Activated T-cell treated with anti-CD3 and anti-CD28 coated beads, Interleukin-2, amount 50 U/mL, for 4 hours (primary cell): Measurements from ENCODE around the gene CSPG5. TPM values are rescaled to one million over a fixed set of nuclear protein-coding genes. Genes with fewer than 3 reads are reported as not detected.

Experiments
- ATAC-seq, 2 donors: fragments of 200-7000 bp; cut with Tn5 transposase; one replicate each; pipeline ENCODE4 v1.10.0; 2021
- DNase-seq: peaks from one replicate; pipeline ENCODE4 v3.0.0-alpha.2; 2020
- H3K27me3 Mint-ChIP-seq: one replicate; pipeline ENCODE4 v1.8.0; 2021; ENCODE audit warnings: low read depth, mixed read lengths
- H3K36me3 Mint-ChIP-seq: one replicate; pipeline ENCODE4 v1.8.0; 2022; ENCODE audit warnings: mixed read lengths; ENCODE audit not compliant: insufficient read depth
- H3K4me1 Mint-ChIP-seq: one replicate; pipeline ENCODE4 v1.8.0; 2021; ENCODE audit warnings: low read depth, mixed read lengths
- H3K4me3 Mint-ChIP-seq: one replicate; pipeline ENCODE4 v1.8.0; 2021; ENCODE audit warnings: mild to moderate bottlenecking, moderate library complexity, mixed read lengths
- H3K9me3 Mint-ChIP-seq: one replicate; pipeline ENCODE4 v1.8.0; 2021; ENCODE audit warnings: mixed read lengths
- total RNA-seq, 3 donors: library from RNA; stranded (reverse); gene quantifications; one replicate each; pipeline ENCODE4 v1.2.1, GENCODE V29; 2021

The CSPG5 gene
- total RNA-seq, 3 donors from 2014 or later, result 0.54 to 1.3 (median 0.91) TPM

DNA sequence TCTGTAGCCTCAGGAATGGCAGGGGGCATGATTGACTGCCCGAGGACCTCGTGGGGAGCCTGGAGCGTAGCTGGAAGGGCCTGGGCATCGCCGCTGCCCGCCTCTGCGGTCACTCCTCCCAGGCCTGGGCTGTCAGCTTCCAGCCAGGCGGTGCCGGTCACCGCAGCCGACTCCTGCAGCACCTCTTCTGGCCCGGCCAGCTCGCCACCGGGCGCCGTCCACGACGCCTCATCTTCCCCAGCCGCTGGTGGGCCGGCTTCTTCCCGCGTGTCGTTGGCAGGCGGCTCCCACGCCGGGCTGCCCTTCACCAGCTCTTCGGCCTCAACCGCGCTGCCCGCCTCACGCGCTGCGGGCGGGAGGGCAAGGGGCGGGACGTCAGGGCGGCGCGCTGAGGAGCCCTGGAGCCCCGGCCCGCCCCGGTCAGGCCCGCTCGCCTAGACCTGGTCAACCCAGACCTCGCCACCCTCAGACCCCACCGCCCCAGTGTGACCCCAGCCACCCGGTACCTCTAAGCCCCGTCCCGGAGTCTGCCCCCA lies 1.0 kb downstream of the CSPG5 start:
- ATAC-seq (peak; percentile 24 to 29), DNase-seq (no peak)
- Mint-ChIP-seq H3K4me1 (peaks cover 2% of the 10 kb centered on the region), H3K9me3 (no peaks in the 10 kb centered on the region), H3K4me3 (peak overlapping the region; percentile 50), H3K27me3 (peaks cover 28% of the 10 kb centered on the region), H3K36me3 (no peaks in the 10 kb centered on the region)

DNA sequence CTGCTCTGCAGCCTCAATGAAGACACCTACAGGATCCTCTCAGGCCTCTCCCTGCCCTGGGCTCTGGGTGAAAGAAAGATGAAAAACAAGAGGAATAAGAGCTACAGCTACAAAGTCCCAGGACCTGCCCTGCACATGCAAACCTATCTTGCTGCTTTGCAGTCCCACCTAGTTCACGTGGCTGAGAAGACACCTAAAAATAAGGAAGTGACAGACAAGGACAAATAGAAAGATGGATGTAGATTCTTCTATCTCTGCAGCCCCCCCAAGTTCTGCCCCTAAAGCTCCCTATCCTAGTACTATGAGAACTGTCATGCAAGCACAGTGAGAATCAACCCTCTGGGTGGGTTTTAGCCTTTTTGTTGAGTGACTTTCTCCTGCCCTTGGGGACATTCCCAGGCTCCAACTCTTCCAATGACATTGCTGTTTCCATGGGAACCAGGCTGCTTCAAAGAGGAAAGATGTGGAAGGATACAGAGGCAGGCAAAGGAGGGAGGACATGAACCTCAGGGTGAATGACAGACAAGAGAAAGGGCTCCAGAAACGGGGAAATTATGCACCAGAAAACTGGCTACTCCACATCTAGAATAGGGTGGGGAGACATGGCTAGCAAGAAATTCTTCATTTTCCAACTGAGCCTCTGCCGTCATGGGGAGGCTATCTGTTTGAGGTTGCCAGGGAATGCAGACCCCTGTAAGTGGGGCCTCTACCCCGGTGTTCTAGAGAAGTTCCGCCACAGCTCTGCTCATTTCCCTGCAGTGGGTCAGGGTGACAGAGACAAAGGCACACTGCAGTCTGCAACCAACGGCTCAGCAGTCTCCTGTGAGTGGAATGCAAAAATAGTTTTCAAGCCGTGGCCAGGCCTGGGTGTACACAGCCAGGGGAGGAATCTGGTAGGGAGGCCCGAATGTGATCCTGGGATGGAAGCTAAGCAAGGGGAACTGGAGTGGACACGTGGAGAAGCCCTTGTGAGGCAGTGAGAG lies 5.2 kb downstream of the CSPG5 start:
- DNase-seq (no peak), ATAC-seq (no peak)
- peaks cover 26% of the 10 kb centered on the region for H3K27me3 Mint-ChIP-seq
- no peaks in the 10 kb centered on the region for H3K36me3 Mint-ChIP-seq
- no peaks in the 10 kb centered on the region for H3K9me3 Mint-ChIP-seq
- no peaks in the 10 kb centered on the region for H3K4me1 Mint-ChIP-seq
- no peak overlapping the region for H3K4me3 Mint-ChIP-seq

DNA sequence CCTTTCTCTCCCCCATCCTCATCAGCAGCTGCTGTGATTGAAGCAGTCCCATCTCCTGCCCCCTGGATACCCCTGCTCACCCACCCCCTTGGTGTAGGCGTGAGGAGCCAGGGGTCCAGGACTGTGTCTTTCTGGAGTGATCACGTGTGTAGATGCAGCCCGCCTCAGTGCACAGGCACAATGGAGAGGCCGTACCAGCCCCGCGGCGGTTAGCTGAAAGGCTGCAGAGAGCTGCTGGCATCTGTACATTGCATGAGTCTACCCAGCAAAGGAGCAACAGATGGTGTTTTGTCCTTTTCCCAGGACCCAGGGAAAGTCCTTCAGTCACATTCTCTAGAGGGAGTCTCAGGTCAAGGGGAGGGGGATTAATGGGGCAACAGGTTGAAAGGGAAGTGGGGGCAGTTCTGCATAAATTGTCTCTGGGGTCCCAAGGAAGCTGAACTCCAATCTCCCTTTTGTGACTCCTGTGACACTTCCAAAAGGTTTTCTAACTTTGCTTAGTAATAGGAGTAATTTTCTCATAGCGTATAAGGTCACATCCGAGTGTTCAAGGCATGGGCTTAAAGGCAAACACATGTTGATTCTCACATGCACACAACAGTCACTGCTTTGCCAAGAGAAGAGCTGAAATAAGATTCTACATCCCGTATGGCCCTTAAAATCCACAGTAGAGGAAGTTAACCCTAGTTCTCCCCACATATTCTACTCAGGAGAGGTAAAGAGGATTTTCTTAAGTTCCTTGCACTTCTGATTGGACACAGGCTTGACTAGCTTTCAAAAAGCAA lies 7.1 kb downstream of the CSPG5 start:
- ATAC-seq, result no peak
- DNase-seq, result no peak
- H3K4me3 Mint-ChIP-seq, result no peak overlapping the region
- H3K4me1 Mint-ChIP-seq, result no peaks in the 10 kb centered on the region
- peaks cover 22% of the 10 kb centered on the region for H3K27me3 Mint-ChIP-seq
- no peaks in the 10 kb centered on the region for H3K36me3 Mint-ChIP-seq
- H3K9me3 Mint-ChIP-seq, result no peaks in the 10 kb centered on the region

GRCh38 chr3:47568901-47569300 lies 9.8 kb downstream of the CSPG5 start:
- Mint-ChIP-seq H3K27me3 (peaks cover 11% of the 10 kb centered on the region), H3K4me3 (no peak overlapping the region), H3K36me3 (no peaks in the 10 kb centered on the region), H3K9me3 (no peaks in the 10 kb centered on the region), H3K4me1 (no peaks in the 10 kb centered on the region)
- ATAC-seq (no peak), DNase-seq (no peak)

DNA sequence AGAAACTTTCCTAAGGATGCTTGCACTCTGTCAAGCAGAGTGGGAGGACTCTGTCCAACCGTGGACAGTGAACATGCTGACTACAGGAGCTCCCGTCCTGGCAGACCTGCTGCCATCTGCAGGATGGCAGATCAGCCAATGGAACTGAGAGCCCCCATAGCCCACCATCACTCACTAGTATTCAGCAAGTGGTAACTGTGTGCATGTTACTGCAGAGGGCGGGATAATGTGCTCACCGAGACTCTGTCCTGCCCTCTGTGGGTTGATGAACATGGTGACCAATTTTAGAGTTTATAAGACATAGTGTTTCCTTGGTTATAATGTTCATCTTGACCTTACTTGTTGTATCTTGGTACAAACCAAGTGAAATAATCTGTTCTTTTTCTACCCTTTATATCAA lies 11.5 kb downstream of the CSPG5 start:
- H3K9me3 Mint-ChIP-seq, result no peaks in the 10 kb centered on the region
- peaks cover 5% of the 10 kb centered on the region for H3K27me3 Mint-ChIP-seq
- H3K4me1 Mint-ChIP-seq, result no peaks in the 10 kb centered on the region
- no peak for DNase-seq
- no peaks in the 10 kb centered on the region for H3K36me3 Mint-ChIP-seq
- ATAC-seq, result no peak
- no peak overlapping the region for H3K4me3 Mint-ChIP-seq

GRCh38 chr3:47566667-47567066 lies 12.0 kb downstream of the CSPG5 start:
- H3K4me1 Mint-ChIP-seq, result no peaks in the 10 kb centered on the region

DNA sequence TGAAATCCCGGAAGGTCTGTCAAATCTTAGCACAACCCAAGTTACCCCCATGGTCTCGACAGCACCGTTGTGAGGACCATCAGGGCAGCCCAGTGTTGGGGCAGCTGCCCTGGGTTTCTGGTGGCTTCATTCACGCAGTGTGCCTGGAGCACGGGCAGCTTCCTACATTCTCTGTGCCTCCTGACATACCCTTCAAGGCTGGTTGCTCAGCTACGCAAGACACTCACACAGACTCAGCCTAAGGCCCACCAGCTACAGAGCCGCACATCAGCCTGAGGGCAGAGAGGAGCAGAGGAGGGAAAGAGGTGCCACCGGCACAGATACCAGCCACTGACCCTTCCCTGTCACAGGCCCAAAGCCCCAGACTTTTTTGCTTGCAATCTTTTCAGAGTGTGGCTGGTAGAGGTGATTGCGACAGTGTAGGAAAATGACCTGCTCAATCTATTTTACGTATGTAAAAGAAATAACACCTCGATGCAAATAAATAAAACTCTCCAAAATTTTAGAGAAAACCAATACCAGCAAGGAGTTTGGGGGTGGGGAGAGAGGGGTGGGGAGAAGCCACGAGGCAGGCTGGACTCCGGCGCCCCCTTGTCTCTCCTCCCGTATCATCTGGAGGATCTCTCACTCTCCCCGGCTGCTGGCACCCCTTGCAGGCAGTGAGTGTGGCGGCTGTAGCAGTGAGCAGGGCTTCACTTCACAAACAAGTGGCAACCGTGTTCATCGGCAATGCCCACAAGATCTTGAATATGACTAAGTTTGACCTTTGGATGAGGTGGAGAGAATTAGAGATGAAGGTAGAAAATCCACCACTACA lies 12.7 kb downstream of the CSPG5 start:
- Mint-ChIP-seq H3K27me3 (peaks cover 2% of the 10 kb centered on the region), H3K36me3 (no peaks in the 10 kb centered on the region), H3K4me1 (no peaks in the 10 kb centered on the region), H3K9me3 (no peaks in the 10 kb centered on the region), H3K4me3 (no peak overlapping the region)
- DNase-seq (no peak), ATAC-seq (no peak)

More at GRCh38 chr3:47566667-47567066, 12.0 kb downstream of the CSPG5 start:
- ATAC-seq (no peak), DNase-seq (no peak)
- Mint-ChIP-seq H3K4me3 (no peak overlapping the region), H3K27me3 (peaks cover 2% of the 10 kb centered on the region), H3K36me3 (no peaks in the 10 kb centered on the region), H3K9me3 (no peaks in the 10 kb centered on the region)

GRCh38 chr3:47556351-47556750 lies 22.3 kb downstream of the CSPG5 start:
- no peak for DNase-seq

DNA sequence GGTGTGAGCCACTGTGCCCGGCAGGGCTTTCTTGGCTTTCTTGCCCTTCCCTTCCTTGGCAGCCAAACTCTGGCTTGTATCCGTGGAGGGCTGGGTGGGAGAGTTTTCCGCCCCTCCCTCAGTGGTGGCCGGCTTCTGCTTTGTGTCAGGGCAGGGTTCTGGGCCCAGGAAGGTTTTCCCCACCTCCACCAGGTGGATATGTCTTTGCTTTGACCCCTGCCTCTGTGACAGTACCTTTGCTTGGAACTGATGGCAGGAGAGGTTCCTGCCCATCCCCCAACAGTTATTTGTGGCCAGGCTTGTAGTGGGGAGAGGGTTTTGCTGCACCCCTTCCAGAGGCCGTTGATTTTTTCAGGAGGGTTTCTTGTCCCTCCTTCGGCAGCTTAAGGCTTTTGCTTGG lies 24.3 kb downstream of the CSPG5 start:
- no peak for DNase-seq
- H3K27me3 Mint-ChIP-seq, result peaks cover 11% of the 10 kb centered on the region
- ATAC-seq, result no peak
- no peak overlapping the region for H3K4me3 Mint-ChIP-seq
- H3K36me3 Mint-ChIP-seq, result no peaks in the 10 kb centered on the region
- no peaks in the 10 kb centered on the region for H3K4me1 Mint-ChIP-seq
- H3K9me3 Mint-ChIP-seq, result no peaks in the 10 kb centered on the region

More at GRCh38 chr3:47556351-47556750, 22.3 kb downstream of the CSPG5 start:
- Mint-ChIP-seq H3K36me3 (no peaks in the 10 kb centered on the region), H3K4me1 (no peaks in the 10 kb centered on the region), H3K9me3 (no peaks in the 10 kb centered on the region), H3K4me3 (no peak overlapping the region), H3K27me3 (peaks cover 6% of the 10 kb centered on the region)
- no peak for ATAC-seq

GRCh38 chr3:47553407-47553806 lies 25.3 kb downstream of the CSPG5 start:
- Mint-ChIP-seq H3K36me3 (no peaks in the 10 kb centered on the region), H3K27me3 (peaks cover 11% of the 10 kb centered on the region), H3K9me3 (no peaks in the 10 kb centered on the region), H3K4me3 (no peak overlapping the region), H3K4me1 (no peaks in the 10 kb centered on the region)
- no peak for ATAC-seq
- no peak for DNase-seq

DNA sequence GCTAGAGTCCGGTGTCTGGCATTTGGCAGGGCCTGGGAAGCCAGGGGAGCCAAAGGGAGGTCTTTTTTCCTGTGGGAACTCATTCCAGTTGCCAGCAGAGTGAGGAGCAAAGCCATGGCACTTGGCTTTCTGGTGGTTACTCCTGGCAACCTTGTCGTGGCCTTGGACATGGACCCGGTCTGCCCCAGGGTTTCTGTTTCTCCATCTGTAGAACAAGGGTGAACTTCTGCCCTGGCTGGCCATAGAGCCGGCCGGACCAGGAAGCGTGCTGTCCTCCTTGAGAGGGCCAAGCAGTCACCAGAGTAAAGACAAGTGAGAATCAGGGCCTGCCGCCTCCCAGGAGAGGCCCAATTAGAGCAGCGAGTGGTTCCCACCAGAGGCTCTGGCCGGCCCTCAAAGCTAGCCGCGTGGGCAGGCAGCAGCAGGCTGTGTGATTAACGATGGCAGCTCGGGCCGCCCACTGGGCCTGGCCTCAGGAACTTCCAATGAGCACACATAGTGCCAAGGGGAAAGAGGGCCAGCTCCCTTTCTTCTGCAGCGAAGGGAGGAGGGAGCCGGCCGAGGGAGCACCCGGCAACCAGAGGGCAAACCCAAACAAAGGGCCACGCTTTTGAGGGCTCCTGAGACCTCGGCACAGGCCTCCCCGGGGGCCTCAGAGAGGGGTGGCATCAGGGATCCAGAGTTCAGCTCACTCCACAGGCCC lies 36.0 kb downstream of the CSPG5 start:
- H3K9me3 Mint-ChIP-seq, result no peaks in the 10 kb centered on the region
- no peak for DNase-seq
- ATAC-seq, result no peak
- H3K4me3 Mint-ChIP-seq, result no peak overlapping the region
- no peaks in the 10 kb centered on the region for H3K36me3 Mint-ChIP-seq
- no peaks in the 10 kb centered on the region for H3K4me1 Mint-ChIP-seq
- H3K27me3 Mint-ChIP-seq, result peaks cover 5% of the 10 kb centered on the region

DNA sequence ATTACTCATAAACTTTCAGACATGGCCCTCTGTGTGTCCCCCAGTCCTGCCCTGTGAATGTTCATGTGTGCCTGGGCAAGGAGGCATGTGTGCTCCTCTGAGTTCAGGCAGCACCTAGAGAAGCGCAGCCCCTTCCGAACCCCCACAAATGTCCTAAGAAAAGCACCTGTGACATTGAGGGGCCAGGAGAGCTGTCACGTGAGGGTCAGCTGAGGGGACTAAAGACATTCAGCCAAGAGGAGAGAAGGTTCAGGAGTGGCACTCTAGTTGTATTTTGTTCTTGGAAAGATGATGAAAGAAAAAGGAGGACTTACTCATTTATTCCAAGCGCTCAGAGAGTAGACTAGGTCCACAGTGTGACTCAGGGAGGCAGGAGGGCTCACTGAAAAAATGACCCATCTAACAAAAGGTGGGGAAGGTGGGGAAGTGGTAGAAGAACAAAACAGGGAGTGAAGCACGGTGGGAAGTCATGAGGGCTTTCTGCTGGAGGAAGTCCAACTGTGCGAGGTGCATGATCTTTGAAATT lies 37.0 kb downstream of the CSPG5 start:
- Mint-ChIP-seq H3K27me3 (peaks cover 11% of the 10 kb centered on the region), H3K4me3 (no peak overlapping the region)
- no peak for ATAC-seq

GRCh38 chr3:47540281-47540680 lies 38.4 kb downstream of the CSPG5 start:
- no peaks in the 10 kb centered on the region for H3K9me3 Mint-ChIP-seq
- ATAC-seq (no peak), DNase-seq (no peak)
- no peaks in the 10 kb centered on the region for H3K4me1 Mint-ChIP-seq
- H3K27me3 Mint-ChIP-seq, result peaks cover 11% of the 10 kb centered on the region
- no peaks in the 10 kb centered on the region for H3K36me3 Mint-ChIP-seq
- H3K4me3 Mint-ChIP-seq, result no peak overlapping the region

More for the DNA sequence above, 37.0 kb downstream of the CSPG5 start:
- Mint-ChIP-seq H3K36me3 (no peaks in the 10 kb centered on the region), H3K4me1 (no peaks in the 10 kb centered on the region), H3K9me3 (no peaks in the 10 kb centered on the region)
- no peak for DNase-seq
